Inferior parietal cortex (tissue), 1 donor: ENCODE results near the gene CXorf51A.
"Not testable (repeated sequence)": the region's sequence is repeated elsewhere in the genome, so short reads cannot be mapped to it uniquely, and the experiment has no call there.

Experiments
- DNase-seq: peaks from one replicate; pipeline ENCODE4 v3.0.0-alpha.2; 2016; ENCODE audit errors: extremely low spot score

CXorf51A gene

DNA sequence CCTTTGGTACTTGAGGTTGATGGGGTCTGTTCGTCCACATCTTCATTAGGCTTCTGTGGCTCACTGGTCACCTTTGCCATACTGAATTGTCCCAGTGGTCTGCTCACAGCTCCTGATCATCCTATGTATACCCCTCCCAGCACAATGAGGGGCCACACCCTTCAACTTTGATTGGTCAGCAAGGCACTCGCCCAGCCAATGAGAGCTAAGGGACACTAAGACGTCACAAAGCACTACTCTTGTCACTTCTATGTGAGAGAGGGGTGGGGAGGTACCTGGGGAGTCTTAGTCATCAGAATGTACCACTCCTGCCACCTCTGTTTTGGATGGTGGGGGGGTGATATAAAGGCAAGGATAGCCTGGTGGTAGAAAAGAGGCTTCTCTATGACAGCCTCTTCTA, at the start of gene CXorf51A:
Gene CXorf51A, minus strand, starts transcription at position 101 of the 400 bp plus-strand sequence. Its CDS starts 21 bp downstream, at position 80.
- DNase-seq: not testable (repeated sequence)

- no peak for DNase-seq
Observed at GRCh38 chrX:146863566-146863965, 49.0 kb upstream of the CXorf51A start.

- peak; percentile 22 for DNase-seq
Observed at GRCh38 chrX:146854281-146854680, 39.7 kb upstream of the CXorf51A start.

- no peak for DNase-seq
Observed at GRCh38 chrX:146831994-146832393, 17.4 kb upstream of the CXorf51A start.

DNA sequence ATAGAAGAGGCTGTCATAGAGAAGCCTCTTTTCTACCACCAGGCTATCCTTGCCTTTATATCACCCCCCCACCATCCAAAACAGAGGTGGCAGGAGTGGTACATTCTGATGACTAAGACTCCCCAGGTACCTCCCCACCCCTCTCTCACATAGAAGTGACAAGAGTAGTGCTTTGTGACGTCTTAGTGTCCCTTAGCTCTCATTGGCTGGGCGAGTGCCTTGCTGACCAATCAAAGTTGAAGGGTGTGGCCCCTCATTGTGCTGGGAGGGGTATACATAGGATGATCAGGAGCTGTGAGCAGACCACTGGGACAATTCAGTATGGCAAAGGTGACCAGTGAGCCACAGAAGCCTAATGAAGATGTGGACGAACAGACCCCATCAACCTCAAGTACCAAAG, 5.1 kb downstream of the CXorf51A start, which contains the start of gene CXorf51B:
Gene CXorf51B, plus strand, starts transcription at position 301 of the 400 bp plus-strand sequence. Its CDS starts 21 bp downstream, at position 322.
- DNase-seq: not testable (repeated sequence)
